Erythroblast (primary cell): ENCODE measurements around the gene METRNL.

Source experiments
- GATA1 ChIP-seq: IDR thresholded peaks from 2 replicates; pipeline ENCODE4 v1.6.1; 2011; ENCODE audit warnings: low read depth, mild to moderate bottlenecking, control low read depth, low read length, moderate library complexity
- POLR2A ChIP-seq: IDR thresholded peaks from 2 replicates; pipeline ENCODE4 v1.6.1; 2011; ENCODE audit warnings: mild to moderate bottlenecking, low read length

DNA sequence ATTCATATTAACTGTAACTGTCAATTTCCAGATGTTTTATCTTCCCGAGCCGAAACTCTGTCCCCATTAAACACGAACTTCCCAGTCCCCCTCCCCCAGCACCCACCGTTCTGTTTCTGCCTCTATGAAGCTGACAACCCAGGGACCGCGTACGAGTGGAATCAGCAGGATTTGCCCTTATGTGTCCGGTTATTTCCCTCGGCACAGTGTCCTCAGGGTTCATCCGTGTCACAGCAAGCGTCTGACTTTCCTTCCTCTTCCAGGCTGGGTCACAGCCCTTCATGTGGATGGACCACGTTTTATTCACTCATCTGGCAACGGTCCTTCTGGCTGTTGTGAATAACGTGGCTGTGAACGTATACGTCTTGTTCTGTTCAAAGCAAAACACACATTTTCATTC, 31.3 kb downstream of the METRNL start:
- no peak for TF ChIP-seq POLR2A
- TF ChIP-seq GATA1: no peak
